Effector CD8-positive, alpha-beta T cell (primary cell): ENCODE results near the gene BCL11A.

Source experiments
- DNase-seq: peaks from one replicate; lab custom pipeline; 2025; lab: John Stamatoyannopoulos, UW

BCL11A gene

DNA sequence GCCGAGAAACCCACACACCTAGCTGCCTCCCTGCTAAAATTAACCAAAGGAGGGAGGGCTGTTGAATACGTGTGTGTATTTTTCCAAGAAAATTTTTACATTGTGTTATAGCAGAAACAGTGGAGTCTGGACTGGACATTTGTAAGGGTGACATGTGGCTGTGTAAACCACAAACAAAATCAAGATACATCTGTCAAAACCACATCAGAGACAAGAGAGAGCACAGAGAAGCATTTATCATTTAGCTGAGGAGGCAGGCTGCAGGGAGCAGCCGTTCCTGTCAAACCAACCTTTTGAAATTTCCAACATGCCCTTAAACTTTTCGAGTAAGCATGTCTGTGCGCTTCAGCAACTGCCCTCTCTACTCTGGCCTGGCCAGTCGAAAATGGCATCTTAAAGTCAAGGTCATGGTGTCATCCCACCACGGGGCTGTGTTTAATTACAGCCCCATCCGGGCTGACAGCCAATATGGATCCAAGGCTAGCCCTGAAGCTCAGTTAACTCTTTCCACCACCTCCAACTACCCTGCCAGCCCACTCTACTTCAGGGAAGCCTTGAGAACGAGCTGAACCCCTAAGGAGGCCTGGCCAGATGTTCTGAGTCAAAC is 8.4 kb downstream of the BCL11A start:
- DNase-seq: no peak

GRCh38 chr2:60544062-60544461 is 9.4 kb downstream of the BCL11A start:
- no peak for DNase-seq

- no peak for DNase-seq
Measured at GRCh38 chr2:60541056-60541651, 12.3 kb downstream of the BCL11A start.

GRCh38 chr2:60540074-60540473 is 13.4 kb downstream of the BCL11A start:
- DNase-seq: no peak

- DNase-seq: no peak
Measured at GRCh38 chr2:60539140-60539539, 14.3 kb downstream of the BCL11A start.

GRCh38 chr2:60538101-60538500 is 15.4 kb downstream of the BCL11A start:
- DNase-seq: no peak

DNA sequence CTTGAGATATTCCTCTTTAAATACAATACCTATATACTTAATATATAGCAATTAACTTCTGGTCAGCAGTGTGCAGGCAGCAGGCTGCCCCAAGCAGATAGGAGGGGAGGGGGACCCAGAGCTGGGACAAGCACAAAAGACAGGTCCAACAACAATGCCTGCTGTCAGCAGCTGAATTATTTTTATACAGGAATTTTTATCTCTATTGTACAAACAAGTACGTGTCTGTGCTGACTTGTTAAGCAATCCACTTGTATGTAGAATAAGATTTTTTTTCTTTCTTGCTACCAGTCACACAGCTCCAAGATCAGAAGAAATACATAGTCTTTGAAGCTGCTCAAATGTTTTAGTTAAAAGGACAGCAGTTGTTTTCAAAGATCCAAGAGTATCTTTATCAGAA is 16.7 kb downstream of the BCL11A start:
- DNase-seq: no peak

DNA sequence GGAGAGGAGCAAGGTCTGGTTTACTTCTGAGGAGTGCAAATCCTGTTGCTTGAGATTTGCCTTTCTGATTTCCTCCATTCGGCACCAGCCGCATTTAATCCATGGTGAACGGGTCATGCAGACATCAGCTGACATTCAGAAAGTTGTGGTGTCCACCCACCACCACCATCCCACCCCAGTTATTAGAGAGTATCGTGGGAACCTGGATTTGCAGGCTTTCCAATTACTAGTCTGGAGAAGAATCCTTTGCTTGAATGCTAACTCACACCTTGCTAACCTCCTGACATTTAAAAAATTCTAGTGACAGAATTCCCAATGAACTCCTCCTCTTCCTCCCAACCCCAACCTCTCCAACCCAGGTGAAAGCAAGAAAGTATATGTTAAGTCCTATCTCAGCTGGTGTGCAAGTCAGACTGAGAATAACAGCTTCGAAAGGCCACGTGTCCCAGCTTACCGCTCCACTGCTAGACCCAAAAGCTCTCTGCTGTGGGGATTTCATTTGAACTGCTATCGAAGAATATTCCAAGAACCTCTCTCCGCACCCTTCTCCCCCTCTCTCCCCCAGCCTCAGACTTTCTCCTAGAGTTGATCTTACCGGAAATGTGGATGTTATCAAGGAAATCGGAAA is 17.7 kb downstream of the BCL11A start:
- DNase-seq: no peak

DNA sequence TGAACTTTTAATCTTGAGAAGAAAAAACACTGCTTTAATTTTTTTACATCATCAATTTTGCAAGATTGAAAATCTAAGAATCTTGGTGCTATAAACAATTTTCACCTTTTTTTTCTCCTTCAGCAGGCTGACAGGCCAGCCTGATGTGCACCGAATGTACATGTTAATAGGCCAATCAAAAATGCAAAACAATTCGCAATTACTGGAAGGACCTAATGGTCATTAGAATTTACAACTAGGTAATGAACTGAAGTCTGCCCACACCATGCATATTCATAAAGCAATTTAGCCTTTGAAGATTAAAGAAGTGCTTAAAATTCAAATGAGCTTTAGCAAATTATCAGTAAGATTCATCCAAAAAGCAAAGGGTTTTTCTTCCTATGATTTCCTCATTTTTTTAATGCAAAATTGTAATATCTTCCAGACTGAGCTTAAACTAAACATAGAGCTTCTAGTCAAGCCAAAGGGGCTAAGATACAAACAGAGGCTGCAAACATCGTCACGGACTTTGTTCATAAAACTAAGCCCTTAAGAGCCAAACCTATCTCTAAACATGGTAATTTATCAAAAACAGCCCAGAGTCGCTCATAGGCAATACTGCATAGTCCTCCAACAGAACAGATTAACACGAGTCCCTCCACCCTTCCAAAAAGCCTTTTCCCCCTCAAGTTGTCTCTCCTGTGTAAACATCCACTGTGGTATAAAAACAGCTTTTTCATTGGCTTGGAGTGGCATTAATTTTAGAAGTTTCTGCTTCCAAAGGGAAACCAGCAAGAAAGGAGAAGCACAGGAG is 18.4 kb downstream of the BCL11A start:
- DNase-seq: no peak

DNA sequence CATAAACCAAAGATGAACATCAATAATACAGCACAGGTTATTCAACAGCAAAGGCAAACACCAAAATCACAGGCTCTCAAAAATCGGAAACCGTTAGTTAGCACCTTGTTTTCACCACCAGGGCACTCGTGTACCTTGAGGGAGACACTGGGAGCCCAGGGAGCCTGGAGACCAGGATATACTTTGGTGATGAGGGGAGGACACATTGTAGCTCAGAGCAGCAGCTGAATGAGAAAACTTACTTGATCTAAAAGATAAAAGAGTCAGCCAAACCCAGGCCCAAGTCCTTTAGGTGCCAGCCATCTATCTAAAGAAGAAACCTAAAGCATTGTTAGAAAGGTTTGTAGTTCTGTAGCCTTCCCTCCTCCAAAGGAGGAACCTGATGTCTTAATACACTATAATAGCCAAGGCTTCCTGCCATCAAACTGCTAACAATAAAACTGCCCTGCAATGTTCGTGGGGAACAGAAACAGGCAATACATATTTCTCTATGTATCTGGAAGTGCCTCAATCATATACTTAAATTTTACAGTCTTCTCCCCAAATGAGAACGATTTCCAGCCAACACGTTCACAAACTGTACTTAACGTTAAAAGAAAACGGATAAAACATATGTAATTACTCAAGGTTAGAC is 19.3 kb downstream of the BCL11A start:
- no peak for DNase-seq

GRCh38 chr2:60533101-60534051 is 20.1 kb downstream of the BCL11A start:
- DNase-seq: no peak

- no peak for DNase-seq
Measured at GRCh38 chr2:60532421-60532820, 21.0 kb downstream of the BCL11A start.

- no peak for DNase-seq
Measured at GRCh38 chr2:60531701-60532133, 21.7 kb downstream of the BCL11A start.

DNA sequence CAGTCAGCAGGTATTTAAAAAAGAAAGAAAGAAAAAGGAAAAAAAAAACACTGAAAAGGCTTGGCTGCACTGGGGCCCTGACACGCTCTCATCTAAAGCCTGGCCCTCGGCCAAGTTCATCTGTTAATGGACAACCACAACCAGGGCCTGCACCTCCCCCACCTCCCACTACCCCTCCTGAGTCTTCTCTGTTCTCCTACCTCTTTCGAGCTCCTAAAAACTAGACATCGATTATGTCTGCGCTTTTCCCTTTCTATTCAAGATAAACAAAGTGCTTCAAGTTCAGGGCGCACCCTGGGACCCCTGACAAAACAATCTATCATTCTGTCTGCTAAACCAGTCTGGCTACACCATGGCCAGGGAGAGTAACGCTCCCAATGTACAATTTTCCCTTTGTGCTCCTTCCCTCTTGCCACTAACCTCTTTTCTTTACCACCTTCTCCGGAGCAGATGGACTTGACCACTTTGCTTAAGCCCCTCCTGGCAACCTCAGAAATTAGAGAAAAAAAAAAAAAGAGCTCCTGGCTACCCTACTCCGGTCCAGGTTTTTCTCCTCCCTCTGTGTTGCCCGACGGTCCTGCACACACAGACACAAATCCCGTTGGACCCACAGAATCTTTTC is 22.7 kb downstream of the BCL11A start:
- DNase-seq: no peak

GRCh38 chr2:60529785-60530627 is 23.4 kb downstream of the BCL11A start:
- no peak for DNase-seq

- DNase-seq: no peak
Measured at GRCh38 chr2:60529136-60529784, 24.2 kb downstream of the BCL11A start.

DNA sequence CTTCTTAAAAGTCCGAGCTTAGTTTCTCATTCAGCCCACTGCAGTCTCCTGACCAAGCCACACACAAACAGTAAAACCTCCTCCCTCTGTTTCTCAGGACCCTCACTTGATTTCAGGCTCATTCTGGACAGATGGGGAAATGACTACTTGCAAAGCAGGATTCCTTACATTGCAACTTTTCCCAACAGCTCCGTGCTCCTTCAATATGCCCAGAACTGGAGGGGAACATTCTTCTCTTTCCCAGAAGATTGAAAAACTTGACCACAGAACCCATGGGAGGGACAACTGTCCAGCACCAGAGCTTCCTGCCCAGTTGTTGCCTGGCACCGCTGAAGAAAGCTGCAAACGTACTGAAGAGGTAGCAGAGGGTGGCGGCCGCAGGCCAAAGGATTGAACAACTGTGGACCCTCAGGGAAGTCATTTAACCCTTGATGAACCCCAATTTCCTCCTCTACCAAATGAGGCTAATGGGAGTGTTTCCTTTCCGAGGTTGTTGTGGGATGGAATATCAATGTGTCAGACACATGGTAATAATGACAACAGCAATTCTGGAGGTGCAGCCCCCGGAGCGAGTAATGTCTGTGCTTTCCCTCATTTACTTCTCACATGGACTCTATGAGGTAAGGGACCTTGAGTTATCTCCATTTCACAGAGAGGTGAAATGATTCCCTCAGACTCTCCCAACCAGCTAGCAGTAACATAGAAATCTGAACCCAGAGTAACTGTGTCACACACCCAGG is 25.0 kb downstream of the BCL11A start:
- no peak for DNase-seq

DNA sequence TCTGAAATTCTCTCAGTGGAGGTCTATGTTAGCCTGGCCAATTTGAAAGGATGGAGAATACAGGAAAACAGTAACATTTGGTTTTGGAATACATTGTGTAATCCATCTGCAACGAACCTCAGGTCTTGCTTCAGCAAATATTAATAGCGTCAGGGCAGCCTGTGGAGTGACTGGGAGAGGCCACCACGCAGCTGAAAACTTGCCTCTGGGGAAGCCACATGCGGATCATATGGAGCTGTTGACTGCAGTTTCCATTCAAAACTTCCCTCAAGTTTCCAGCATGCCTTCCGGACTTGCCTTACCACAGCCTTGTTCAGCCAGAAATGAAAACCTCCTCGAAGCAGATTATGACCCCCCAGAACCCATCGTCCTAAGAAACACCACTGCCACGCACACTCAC is 25.7 kb downstream of the BCL11A start:
- no peak for DNase-seq
